Posterior cingulate gyrus (tissue), 11 donors: ENCODE results near the gene LRCH2.
A peak's percentile ranks its signal among the peaks of the same experiment; 100 is the strongest.
"Not testable (repeated sequence)": the region's sequence is repeated elsewhere in the genome, so short reads cannot be mapped to it uniquely, and the experiment has no call there.

Experiments used
- DNase-seq, 10 donors: peaks; one replicate each; pipeline versions ENCODE4 v3.0.0 to v3.0.0-alpha.2; 2020 to 2021; ENCODE audit warnings: mixed read lengths in 3 of 10
- intact Hi-C: fragments of 100-400 bp; cut with DNase I; formaldehyde crosslinking; loops from one replicate; pipeline ENCODE4 v1.15.1; 2023

Gene LRCH2

GRCh38 chrX:115214151-115214550, 19.7 kb downstream of the LRCH2 start:
- intact Hi-C loops: no loop called here

GRCh38 chrX:115209547-115209946, 24.3 kb downstream of the LRCH2 start:
- DNase-seq, intact Hi-C loops: not testable (repeated sequence)

More at GRCh38 chrX:115214151-115214550, 19.7 kb downstream of the LRCH2 start:
- DNase-seq: no peak

GRCh38 chrX:115204040-115204439, 29.9 kb downstream of the LRCH2 start:
- no peak for DNase-seq
- intact Hi-C loops: no loop called here

GRCh38 chrX:115192244-115192700, 41.6 kb downstream of the LRCH2 start:
- intact Hi-C loops: no loop called here
- DNase-seq: peak in 3 of 10 donors; percentile 66 to 70 (median 67)

- intact Hi-C loops: no loop called here
- peak in 2 of 10 donors; percentile 71 to 72 for DNase-seq
These were observed 42.2 kb downstream of the LRCH2 start for GRCh38 chrX:115191490-115192243.

GRCh38 chrX:115190636-115191489, 43.0 kb downstream of the LRCH2 start:
- intact Hi-C loops: no loop called here
- DNase-seq: peak in 2 of 10 donors; percentile 74 to 82

- intact Hi-C loops: no loop called here
- peak in 3 of 10 donors; percentile 67 to 77 (median 70) for DNase-seq
These were observed 44.0 kb downstream of the LRCH2 start for GRCh38 chrX:115189646-115190635.

GRCh38 chrX:115189110-115189509, 44.8 kb downstream of the LRCH2 start, which contains the start of gene RBMXL3:
Gene RBMXL3 (plus strand): TSS chrX:115189410. CDS start chrX:115189442, 32 bp downstream.
- peak in 1 of 10 donors; percentile 65 for DNase-seq
- intact Hi-C loops: no loop called here

- intact Hi-C loops: no loop called here
- DNase-seq: no peak
These were observed 49.9 kb downstream of the LRCH2 start for GRCh38 chrX:115183980-115184379.

GRCh38 chrX:115178473-115178872, 55.4 kb downstream of the LRCH2 start:
- intact Hi-C loops: no loop called here
- DNase-seq: no peak

- no peak for DNase-seq
- intact Hi-C loops: no loop called here
These were observed 56.0 kb downstream of the LRCH2 start for GRCh38 chrX:115177932-115178331.

- intact Hi-C loops: no loop called here
- no peak for DNase-seq
These were observed 59.3 kb downstream of the LRCH2 start for GRCh38 chrX:115174548-115174947.

GRCh38 chrX:115173181-115173580, 60.7 kb downstream of the LRCH2 start:
- intact Hi-C loops: no loop called here

GRCh38 chrX:115147220-115147619, 86.7 kb downstream of the LRCH2 start:
- no peak for DNase-seq
- intact Hi-C loops: loop anchor here (5.0 kb wide), 1 partner anchor 535 kb away; no protein-coding TSS in a partner anchor

More at GRCh38 chrX:115173181-115173580, 60.7 kb downstream of the LRCH2 start:
- peak in 1 of 10 donors; percentile 21 for DNase-seq

GRCh38 chrX:115142057-115142456, 91.8 kb downstream of the LRCH2 start:
- no peak for DNase-seq
- intact Hi-C loops: no loop called here

GRCh38 chrX:115138040-115138439, 95.9 kb downstream of the LRCH2 start:
- no peak for DNase-seq
- intact Hi-C loops: no loop called here

GRCh38 chrX:115134382-115134781, 99.5 kb downstream of the LRCH2 start:
- no peak for DNase-seq
- intact Hi-C loops: no loop called here

- intact Hi-C loops: no loop called here
- DNase-seq: no peak
These were observed 121.5 kb downstream of the LRCH2 start for GRCh38 chrX:115112411-115112810.

GRCh38 chrX:115098897-115099296, 135.0 kb downstream of the LRCH2 start:
- intact Hi-C loops: no loop called here
- peak in 3 of 10 donors; percentile 22 to 69 (median 58) for DNase-seq

GRCh38 chrX:115093191-115093590, 140.7 kb downstream of the LRCH2 start:
- DNase-seq: no peak
- intact Hi-C loops: no loop called here
